GM12872 (cell line): ENCODE measurements around the gene PLCXD3.

Experiments used
- TF ChIP-seq, protein P1 (sequence below): IDR thresholded peaks from 3 replicates; pipeline ENCODE4 v1.5.1; 2011; ENCODE audit warnings: low read depth, mild to moderate bottlenecking, low read length, moderate library complexity; ENCODE audit not compliant: insufficient read depth

The PLCXD3 gene

DNA sequence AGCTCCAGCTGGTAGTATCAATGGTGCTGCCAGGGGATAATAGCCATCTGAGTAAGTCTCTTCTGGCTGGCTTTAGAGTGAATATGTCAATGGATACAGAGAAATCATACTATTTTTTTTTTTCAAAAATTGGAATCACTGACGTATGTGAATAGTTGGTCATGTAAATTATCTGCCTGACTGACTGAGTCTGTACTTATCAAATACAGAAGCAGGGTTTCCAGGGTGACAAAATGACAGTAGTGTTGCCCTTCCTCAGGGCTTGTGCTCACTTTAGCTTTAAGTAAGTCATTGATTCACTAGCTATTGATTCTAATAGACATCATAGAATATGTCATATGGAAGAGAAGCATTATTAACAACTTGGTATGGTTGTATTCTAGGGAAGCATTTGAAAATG is 171.1 kb downstream of the PLCXD3 start:
- TF ChIP-seq, protein P1, sequence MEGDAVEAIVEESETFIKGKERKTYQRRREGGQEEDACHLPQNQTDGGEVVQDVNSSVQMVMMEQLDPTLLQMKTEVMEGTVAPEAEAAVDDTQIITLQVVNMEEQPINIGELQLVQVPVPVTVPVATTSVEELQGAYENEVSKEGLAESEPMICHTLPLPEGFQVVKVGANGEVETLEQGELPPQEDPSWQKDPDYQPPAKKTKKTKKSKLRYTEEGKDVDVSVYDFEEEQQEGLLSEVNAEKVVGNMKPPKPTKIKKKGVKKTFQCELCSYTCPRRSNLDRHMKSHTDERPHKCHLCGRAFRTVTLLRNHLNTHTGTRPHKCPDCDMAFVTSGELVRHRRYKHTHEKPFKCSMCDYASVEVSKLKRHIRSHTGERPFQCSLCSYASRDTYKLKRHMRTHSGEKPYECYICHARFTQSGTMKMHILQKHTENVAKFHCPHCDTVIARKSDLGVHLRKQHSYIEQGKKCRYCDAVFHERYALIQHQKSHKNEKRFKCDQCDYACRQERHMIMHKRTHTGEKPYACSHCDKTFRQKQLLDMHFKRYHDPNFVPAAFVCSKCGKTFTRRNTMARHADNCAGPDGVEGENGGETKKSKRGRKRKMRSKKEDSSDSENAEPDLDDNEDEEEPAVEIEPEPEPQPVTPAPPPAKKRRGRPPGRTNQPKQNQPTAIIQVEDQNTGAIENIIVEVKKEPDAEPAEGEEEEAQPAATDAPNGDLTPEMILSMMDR: no peak

DNA sequence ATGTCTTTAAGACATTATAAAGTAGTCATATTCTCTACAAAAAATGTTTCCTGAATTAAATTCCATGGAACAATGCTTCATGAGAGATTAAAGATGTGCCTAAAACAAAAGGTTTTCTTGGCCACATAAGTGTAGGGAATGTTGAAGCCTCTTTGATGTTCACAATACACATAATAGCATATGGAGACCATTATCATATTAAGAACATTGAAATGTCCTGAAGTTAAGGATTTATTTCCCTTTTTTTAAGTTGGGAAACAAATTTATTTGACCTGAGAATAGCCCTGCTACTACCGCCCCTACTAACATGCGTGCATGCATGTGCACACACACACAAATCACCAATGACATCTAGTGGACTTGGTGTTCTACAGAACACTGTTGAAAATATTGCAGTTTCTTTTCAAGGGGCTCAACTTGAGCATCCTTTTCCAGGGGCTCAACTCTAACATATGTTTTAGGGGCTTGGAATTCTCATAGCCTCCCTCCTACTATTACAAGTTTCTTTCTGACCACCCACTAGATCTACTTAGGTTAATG is 172.2 kb downstream of the PLCXD3 start:
- TF ChIP-seq, protein P1: no peak

DNA sequence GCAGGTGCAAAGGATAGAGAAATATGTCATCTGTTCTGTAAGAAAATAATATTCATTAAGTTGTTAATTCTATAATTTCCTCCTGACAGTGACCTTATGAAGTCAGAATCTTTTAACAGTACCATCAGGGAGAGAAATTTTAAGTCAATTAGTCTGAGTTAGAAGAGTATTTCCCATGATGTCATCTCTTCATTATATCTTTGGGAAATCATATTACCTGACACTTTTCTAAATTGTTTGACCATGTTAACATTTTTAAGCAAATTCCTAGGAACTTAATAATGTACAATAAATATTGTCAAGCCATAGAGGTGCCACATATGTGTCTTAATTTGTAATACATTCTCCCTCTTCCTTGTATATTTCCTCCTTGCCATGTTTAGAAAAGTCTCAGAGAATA is 172.7 kb downstream of the PLCXD3 start:
- TF ChIP-seq, protein P1: no peak

DNA sequence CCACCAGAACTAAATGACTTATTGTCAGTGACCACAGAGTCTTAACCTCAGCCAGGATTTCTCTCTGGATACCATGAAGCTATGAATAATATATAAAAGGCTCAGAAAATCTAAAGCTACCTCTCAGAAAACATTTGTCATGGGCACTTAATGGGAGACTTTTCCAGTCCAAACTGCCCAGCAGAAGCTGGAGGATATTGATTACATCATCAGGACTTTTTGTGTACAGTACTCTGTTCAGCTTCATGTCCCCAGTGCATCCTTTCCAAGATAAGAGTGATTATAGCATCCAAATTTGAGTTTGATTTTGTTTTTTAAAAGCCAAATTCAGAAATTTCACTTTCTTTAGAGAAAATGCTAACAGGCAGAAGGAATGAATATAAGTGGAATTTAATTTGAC is 173.2 kb downstream of the PLCXD3 start:
- TF ChIP-seq, protein P1: no peak

DNA sequence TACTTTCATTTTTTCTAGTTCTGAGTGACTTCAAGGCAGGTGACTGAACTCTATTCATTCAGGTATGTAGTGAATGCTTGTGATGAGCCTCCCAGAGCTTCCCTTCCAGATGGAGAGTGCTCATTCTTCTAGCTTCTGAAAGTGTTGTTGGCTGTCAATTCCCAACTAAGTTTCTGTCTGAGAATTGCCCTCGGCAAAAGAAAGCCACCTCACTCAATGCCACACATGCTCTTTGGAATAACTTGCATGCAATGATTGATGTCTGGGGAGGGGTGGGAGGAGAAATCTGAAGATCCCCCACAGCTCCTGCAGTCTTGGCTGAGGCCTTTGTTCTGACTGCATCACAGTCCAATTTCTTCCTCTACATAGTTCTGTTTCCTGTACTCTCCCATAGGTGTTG is 173.9 kb downstream of the PLCXD3 start:
- TF ChIP-seq, protein P1: no peak

DNA sequence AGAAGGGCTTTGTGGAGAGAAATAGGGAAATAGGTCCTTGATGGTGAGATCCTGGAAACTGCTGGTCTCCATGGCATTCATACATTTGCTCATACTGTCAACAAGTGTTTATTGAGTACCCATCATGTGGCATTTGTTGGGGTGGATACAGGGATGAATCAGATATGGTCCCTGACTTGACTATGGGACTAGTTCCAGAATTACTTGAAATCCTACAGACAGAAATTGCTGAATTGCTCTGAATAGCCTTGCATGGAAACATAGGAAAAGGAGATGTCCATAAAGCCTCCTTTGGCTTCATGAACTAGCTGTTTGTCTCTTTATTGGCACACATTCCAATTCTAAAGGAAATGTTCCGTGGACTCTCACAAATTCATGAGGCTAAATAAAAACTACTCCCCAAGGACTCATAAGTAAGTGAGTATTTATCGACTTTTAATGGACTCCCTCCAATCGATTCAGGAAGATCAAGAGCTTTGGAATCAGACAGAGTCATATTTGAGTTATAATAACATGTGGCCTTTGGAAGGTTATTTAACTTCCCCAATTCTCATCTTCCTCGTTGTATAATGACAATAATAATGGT is 174.7 kb downstream of the PLCXD3 start:
- TF ChIP-seq, protein P1: no peak

DNA sequence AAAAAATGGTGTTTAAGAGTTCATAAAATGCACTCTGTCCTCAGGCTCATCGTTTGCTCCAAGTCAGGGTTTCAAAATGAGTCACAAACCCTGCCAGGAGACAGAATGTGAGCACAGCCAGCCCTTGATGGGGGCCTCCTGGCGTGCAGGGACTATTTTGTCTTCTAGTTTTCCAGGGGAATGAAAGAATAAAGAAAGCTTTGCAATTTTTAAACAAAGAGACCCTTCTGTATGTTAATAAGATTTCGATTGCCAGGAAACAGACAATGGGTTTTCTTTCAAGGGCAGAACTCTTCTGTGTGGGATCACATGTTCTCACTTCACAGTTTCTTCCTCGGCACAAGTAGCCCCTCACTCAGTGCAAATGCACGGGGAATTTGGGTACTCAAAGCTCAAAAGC is 175.6 kb downstream of the PLCXD3 start:
- TF ChIP-seq, protein P1: no peak
